Calu3 (cell line): ENCODE measurements around the gene FXYD3. TPM values are rescaled to one million over a fixed set of nuclear protein-coding genes. Genes with fewer than 3 reads are reported as not detected.

ENCODE experiments used
- BruUV-seq: library from RNA; stranded (reverse); fragments of 400-500 nt; replicated peaks from 2 replicates; lab custom pipeline; 2021; lab: Mats Ljungman, UMichigan
- CTCF ChIA-PET: fragments of 300-600 bp; sonication (Branson Sonifier 250); formaldehyde crosslinking; loops from one replicate; lab custom pipeline; 2022; ENCODE audit warnings: antibody characterized with exemption; lab: Charles Lee
- DNase-seq: peaks from one replicate; pipeline ENCODE4 v3.0.0; 2022
- H3K27ac Mint-ChIP-seq: one replicate; pipeline ENCODE4 v1.8.0; 2022; ENCODE audit warnings: mixed read lengths; ENCODE audit not compliant: unreplicated experiment
- H3K27me3 Mint-ChIP-seq: one replicate; pipeline ENCODE4 v1.8.0; 2022; ENCODE audit warnings: mixed read lengths; ENCODE audit not compliant: unreplicated experiment
- H3K36me3 Mint-ChIP-seq: one replicate; pipeline ENCODE4 v1.8.0; 2022; ENCODE audit warnings: mild to moderate bottlenecking, moderate library complexity, mixed read lengths; ENCODE audit not compliant: insufficient read depth, unreplicated experiment
- H3K4me1 Mint-ChIP-seq: one replicate; pipeline ENCODE4 v1.8.0; 2022; ENCODE audit warnings: mild to moderate bottlenecking, low read depth, mixed read lengths; ENCODE audit not compliant: unreplicated experiment
- H3K4me3 Mint-ChIP-seq: one replicate; pipeline ENCODE4 v1.8.0; 2022; ENCODE audit warnings: mild to moderate bottlenecking, low read depth, moderate library complexity, mixed read lengths; ENCODE audit not compliant: unreplicated experiment
- H3K9me3 Mint-ChIP-seq: one replicate; pipeline ENCODE4 v1.8.0; 2022; ENCODE audit warnings: low read depth, mixed read lengths; ENCODE audit not compliant: unreplicated experiment
- CTCF ChIP-seq: fragments of 200-600 bp; IDR thresholded peaks from one replicate; pipeline ENCODE4 v1.8.0; 2022; ENCODE audit warnings: antibody characterized with exemption; ENCODE audit not compliant: unreplicated experiment
- intact Hi-C: fragments of 100-400 bp; cut with micrococcal nuclease; formaldehyde crosslinking; loops from one replicate; pipeline ENCODE4 v1.10.0; 2022; ENCODE audit not compliant: unreplicated experiment
- total RNA-seq: library from RNA; stranded (reverse); gene quantifications from 2 replicates; pipeline ENCODE4 v1.2.3, GENCODE V29; 2022

The FXYD3 gene
- total RNA-seq, 1 experiment from 2014 or later, result 183 TPM

- Mint-ChIP-seq H3K9me3 (no peaks in the 10 kb centered on the region), H3K27ac (no peak overlapping the region), H3K36me3 (no peaks in the 10 kb centered on the region), H3K4me3 (no peak overlapping the region), H3K4me1 (no peaks in the 10 kb centered on the region), H3K27me3 (peaks cover 19% of the 10 kb centered on the region)
- intact Hi-C loops, result no loop called here
- CTCF ChIA-PET, result interaction anchor here (1.0 kb wide), 1 partner anchor 14 kb away, joined by 9 read pairs; no protein-coding TSS in a partner anchor
- TF ChIP-seq CTCF, result no peak
- no TSS peak for BruUV-seq
- no peak for DNase-seq
These were observed 34.4 kb upstream of the FXYD3 start for GRCh38 chr19:35081201-35081600.

- no peak for TF ChIP-seq CTCF
- H3K4me3 Mint-ChIP-seq, result no peak overlapping the region
- no peaks in the 10 kb centered on the region for H3K9me3 Mint-ChIP-seq
- CTCF ChIA-PET, result interaction anchor here (0.7 to 0.8 kb wide), 2 partner anchors 16 to 17 kb away, joined by 3 read pairs; no protein-coding TSS in a partner anchor
- no peak overlapping the region for H3K27ac Mint-ChIP-seq
- intact Hi-C loops, result no loop called here
- no peak for DNase-seq
- BruUV-seq, result no TSS peak
- peaks cover 12% of the 10 kb centered on the region for H3K4me1 Mint-ChIP-seq
- no peaks in the 10 kb centered on the region for H3K36me3 Mint-ChIP-seq
- peaks cover 9% of the 10 kb centered on the region for H3K27me3 Mint-ChIP-seq
These were observed 31.7 kb upstream of the FXYD3 start for GRCh38 chr19:35083691-35084508.

- Mint-ChIP-seq H3K9me3 (no peaks in the 10 kb centered on the region), H3K36me3 (no peaks in the 10 kb centered on the region), H3K27me3 (peaks cover 4% of the 10 kb centered on the region), H3K27ac (no peak overlapping the region), H3K4me1 (peaks cover 17% of the 10 kb centered on the region), H3K4me3 (no peak overlapping the region)
- DNase-seq, result no peak
- TF ChIP-seq CTCF, result no peak
- intact Hi-C loops, result no loop called here
- CTCF ChIA-PET, result interaction anchor here (0.7 kb wide), 1 partner anchor 16 kb away, joined by 3 read pairs; no protein-coding TSS in a partner anchor
- no TSS peak for BruUV-seq
These were observed 31.2 kb upstream of the FXYD3 start for GRCh38 chr19:35084509-35084762.

- H3K27me3 Mint-ChIP-seq, result no peaks in the 10 kb centered on the region
- intact Hi-C loops, result no loop called here
- H3K4me1 Mint-ChIP-seq, result peaks cover 23% of the 10 kb centered on the region
- CTCF ChIA-PET, result no interaction called here
- no peak overlapping the region for H3K4me3 Mint-ChIP-seq
- no peak for TF ChIP-seq CTCF
- H3K9me3 Mint-ChIP-seq, result no peaks in the 10 kb centered on the region
- no peak overlapping the region for H3K27ac Mint-ChIP-seq
- no TSS peak for BruUV-seq
- peaks cover 9% of the 10 kb centered on the region for H3K36me3 Mint-ChIP-seq
- no peak for DNase-seq
These were observed 29.7 kb upstream of the FXYD3 start for GRCh38 chr19:35085947-35086346.
